GM19328 (cell line): ENCODE results near the gene IRF2BPL.

Source experiments
- ATAC-seq: cut with Tn5 transposase; IDR thresholded peaks from one replicate; pipeline ENCODE4 v1.9.1; 2021; ENCODE audit warnings: mild to moderate bottlenecking, moderate library complexity; ENCODE audit not compliant: unreplicated experiment

The IRF2BPL gene

DNA sequence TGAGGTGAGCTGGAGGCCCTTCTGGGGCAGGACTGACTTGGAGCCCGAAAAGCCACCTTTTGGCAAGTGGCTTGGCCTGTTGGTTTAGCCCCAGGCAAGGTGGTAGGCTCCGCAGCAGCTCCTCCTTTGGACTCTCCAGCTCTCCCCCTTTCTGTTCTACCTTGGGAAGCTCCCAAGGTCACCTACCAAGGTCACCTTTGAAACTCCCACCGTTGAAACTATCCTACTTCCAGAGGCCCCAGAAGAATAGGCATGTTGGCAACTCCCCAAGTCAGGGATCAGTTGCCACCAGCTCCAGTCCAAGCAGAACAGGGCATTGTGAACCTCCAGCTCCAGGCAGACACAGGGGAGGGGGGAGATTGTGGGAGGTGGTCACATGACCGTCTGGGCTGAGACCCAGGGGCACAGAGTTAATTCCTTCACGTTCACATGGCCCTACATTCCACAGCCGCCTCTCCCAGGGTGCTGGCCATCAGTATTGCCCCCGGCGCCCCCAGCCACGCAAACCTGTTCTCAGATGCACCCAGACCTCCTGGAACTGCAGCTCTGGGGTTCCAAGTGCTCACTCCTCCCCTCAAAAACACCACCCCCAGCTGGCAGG, 14.4 kb downstream of the IRF2BPL start:
- no peak for ATAC-seq

DNA sequence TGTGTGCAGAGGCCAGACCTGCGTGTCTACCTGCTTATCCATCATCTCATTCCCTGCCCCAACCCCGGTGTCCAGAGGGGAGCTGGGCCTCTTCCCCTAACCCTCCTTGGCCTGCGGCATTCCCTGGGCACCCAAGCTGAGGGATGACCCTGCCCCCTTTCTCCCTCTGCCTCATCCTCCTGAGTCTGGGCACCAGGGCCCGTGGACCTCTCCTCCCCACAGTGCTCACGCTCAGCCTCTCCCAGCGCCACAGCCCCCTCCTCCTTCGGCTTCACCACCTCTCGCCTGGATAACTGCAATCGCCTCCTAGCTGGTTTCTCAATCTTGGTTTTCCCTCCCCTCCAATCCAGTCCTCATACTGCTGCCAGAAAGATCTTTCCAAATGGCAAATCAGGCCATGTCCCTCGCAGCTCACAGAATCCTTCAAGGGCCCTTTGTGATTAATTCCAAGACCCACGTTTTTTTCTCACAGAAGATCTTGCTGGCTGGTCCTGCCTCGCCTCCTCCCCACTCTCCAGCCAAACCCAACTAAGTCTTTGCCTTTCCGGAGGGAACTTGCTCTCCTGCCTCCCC, 16.2 kb downstream of the IRF2BPL start:
- ATAC-seq: no peak

DNA sequence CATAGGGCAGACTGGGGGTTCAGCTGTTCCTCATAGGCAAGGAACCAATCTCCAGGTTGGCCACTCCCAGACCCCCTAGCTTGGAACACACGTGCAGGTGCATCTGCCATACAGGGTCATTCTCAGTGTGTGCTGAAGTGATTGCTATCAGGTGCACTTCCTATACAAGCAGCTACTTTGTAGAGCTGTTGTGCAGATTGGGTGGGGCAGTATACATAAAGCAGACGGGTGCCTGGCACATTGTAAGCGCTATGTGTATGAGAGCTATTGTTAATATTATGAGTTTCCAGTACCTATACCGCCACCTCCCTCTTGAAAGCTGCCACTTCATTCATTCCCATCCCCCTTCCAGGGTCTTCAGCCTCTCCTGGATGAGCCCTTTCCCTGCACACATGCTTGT, 17.3 kb downstream of the IRF2BPL start:
- ATAC-seq: no peak

DNA sequence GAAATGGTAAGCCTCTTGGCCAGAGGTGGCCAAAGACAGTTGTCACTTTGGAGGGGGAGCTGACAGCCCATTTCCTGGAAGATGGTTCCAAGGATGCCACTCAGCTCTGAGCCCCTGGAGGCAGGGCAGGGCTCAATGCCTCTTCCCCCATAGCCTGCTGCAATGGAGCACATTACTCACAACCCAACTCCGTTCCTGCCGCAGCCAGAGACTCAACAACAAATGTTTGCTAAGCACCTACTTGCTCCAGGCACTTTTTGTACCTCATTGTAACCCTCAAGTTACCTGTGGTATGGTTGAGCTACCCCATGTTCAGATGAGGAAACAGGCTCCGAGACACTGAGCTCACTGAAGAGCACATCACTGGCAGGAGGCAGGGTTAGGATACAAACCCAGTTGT, 19.5 kb downstream of the IRF2BPL start:
- ATAC-seq: no peak

DNA sequence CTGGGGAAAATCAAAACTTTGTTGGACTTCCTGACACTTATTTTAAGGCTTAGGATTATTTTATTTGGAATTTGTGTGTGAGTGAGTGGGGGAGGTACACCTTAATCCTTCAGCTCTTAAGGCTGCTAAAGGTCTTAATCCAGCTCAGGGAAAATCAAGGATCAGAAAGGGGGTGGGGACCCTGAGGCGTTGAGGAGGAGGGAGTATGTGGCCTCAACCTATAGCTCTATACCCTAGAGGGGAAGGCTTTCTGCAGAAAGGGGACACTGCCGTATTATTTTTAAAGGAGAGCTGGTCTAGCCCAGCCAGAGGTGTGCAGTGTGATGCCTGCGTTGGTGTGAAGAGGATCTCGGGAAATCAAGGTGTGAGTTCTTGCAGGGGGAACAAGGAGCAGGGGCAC, 20.0 kb downstream of the IRF2BPL start:
- no peak for ATAC-seq

DNA sequence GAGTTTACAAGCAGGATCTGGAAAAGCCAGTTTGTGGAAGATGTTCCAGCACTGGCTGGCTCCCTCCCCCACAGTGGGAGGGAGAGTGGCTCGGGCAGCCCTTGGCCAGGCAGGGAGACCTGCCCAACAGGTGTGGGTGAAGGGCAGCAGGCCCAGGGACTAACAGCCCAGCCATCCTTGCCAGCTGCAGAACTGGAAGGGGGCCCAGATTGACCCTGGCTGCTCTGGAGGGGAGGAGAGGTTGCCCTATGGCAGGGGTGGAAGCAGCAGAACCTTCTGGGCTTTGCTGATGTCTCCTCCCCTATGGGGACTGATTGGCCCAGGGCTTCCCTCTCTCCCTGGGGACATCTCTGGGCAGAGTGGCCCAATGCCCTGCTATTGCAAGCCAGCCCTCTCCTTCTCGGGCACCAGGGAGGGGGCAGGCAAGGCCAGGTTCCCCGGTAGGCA, 20.5 kb downstream of the IRF2BPL start:
- no peak for ATAC-seq

DNA sequence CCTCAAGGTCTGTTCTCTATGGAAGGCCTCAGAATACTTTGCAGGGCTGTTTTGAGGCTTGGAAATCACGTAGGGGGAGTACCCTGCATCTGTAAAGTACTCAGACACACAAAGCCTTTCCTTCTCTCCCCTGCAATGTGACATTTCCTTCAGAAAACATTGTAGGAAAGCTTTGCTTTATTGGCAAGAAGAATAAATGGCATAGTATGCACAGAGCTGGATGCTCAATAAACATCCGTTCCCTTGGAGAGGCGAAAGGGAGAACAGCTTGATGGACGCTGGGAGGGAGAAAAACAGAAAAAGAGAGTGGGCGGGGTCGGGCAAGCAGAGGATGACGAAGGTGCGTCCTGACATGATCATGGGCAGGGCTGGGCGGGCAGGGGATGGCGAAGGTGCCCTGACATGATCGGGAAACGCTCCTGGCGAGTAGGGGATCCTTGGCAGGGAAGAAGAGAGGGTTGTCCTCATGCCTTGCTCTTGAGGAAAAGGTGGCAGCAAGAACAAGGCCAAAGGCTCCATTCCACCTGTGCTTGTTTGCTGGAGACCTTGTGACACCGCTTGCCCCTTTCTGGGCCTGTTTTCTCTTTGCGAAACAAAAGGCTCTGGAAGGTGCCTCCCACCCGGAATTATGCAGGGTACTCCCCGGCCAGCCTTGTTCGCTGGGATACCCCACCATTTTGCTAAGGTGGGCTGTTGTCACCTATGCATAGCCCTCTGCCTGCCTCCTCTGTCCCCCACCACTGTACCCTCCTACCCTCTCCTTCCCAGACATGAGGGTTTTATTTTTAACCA, 21.1 kb downstream of the IRF2BPL start:
- no peak for ATAC-seq

DNA sequence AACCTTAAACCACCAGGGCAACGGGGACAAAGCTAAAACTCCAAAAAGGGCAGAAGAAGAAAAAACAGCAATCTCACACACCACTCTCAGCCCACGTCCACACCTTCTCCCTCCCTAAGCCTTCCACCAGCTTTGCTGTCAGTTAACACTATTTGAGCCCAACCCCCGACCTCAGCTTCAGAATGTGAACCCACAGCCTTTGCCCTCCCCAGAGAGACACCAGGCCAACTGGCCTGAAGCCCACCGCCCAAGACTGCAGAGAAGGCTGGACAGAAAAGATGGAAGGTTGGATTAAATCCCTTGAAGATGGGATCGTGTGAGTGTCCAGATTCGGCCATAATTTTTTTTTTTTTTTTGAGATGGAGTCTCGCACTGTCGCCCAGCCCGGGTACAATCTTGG, 22.4 kb downstream of the IRF2BPL start:
- no peak for ATAC-seq

DNA sequence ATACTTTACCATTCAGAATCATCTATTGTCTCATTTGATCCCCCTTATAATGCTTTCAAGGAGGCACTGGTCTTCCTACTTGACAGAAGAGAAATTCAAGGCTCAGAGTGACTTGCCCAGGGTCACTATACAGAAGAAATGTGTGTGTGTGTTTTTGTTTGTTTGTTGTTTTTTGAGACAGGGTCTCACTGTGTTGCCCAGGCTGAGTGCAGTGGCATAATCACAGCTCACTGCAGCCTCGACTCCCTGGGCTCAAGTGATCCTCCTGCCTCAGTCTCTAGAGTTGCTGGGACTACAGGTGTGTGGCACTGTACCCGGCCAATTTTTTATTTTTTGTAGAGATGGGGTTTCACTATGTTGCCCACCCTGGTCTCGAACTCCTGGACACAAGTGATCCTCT, 22.9 kb downstream of the IRF2BPL start:
- ATAC-seq: no peak

DNA sequence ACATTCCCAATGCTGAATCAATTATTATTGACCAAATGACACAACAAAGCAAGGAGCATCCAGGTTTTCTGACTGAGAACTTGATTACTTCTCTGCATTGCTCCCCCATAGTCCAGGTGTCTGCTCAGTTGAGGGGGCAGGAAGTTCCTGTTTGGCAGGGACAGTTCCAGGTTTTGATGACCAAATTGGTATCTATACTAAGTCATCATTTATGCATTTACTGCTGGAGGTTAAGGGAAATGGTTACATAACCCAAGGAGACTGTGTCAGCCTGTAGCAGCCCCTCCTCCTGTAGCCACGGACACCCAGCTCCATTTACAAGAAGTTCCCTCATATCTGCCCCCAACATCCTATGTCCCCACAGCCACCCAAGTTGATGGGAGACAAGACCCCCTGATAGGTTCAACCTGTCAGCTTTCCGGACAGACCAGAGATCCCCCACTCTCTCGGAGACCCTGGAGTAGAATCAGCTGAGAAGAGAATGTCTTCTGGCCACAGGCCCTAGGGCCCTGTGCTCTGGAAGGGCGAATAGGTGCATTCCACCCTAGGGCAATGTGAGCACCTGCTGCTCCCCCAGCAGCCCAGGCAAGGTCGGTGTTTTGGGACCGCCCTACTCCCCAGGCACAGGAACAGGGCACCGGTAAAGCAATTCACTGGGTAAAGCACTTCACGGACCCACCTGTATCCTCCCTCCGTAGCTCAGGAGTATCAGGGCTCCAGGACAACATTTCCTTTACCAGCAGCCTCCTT, 23.6 kb downstream of the IRF2BPL start:
- ATAC-seq: no peak

DNA sequence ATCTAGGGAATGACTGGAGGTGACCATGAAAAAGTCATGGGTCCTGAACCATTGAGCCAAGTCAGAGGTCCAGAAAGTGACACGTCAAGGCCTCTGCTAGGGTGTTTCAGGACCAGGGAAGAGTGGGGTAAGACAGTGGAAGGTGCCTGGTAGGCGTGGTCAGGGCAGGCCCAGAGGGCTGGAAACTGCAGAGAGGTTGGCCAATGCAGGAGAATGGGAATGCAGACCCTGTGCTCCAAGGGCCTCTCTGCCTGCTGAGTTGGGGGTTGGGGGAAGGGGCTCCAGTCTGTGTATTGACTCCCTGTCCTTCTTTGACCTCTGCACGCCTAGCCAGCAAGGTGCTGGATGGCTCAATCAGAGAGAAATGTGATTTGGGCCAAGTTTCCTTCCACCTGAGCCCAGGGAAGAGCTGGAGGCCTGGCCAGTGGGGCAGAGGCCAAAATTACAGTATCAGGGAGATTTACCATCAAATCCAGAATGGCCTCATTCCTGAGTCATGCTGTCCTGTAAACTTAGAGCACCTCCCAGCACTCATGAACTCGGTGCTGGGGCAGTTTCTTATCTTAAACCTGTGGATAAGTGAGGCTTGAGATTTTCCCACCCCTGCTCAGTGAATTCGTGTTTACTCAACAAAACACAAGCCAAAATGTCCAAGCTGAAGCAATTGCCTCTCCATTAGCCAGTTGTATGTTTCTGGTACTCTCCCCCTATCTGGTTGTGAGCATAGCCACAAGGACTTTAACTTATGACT, 24.4 kb downstream of the IRF2BPL start:
- no peak for ATAC-seq

DNA sequence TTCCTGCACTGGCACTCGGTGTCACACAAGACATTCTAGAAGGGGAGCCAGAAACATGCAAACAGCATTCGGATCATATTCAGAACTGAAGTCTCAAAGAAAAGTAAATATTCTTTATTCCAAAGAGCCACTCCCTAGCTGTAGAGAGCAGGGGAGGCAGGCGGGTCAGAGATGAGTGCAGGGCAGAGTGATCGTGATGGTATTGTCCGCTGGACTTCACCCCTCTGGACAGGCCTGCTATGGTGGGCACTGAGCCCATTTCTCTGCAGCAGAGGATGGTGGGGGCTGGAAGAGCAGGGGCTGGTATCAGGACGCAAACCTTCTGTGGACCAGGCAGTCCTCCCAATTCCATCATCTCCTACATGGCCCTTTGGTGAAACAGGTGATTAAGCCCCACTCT, 25.6 kb downstream of the IRF2BPL start:
- ATAC-seq: no peak

DNA sequence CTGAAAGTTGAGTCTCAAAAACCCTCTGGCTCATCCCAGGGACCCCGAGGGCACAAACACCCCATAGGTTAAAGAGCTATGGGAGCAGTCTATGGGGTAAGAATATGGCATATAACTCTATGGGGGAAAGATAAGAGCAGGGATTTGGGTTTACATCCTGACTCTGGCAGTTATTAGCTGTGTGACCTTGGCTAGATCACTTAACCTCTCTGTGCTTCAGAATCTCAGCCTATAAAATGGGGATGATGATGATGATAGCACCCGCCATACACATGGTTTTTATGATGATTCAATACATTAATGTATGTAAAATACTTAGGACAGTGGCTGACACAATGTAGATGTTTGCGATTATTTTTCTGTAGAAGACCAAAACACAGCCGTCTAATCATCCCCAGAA, 26.2 kb downstream of the IRF2BPL start:
- ATAC-seq: no peak

DNA sequence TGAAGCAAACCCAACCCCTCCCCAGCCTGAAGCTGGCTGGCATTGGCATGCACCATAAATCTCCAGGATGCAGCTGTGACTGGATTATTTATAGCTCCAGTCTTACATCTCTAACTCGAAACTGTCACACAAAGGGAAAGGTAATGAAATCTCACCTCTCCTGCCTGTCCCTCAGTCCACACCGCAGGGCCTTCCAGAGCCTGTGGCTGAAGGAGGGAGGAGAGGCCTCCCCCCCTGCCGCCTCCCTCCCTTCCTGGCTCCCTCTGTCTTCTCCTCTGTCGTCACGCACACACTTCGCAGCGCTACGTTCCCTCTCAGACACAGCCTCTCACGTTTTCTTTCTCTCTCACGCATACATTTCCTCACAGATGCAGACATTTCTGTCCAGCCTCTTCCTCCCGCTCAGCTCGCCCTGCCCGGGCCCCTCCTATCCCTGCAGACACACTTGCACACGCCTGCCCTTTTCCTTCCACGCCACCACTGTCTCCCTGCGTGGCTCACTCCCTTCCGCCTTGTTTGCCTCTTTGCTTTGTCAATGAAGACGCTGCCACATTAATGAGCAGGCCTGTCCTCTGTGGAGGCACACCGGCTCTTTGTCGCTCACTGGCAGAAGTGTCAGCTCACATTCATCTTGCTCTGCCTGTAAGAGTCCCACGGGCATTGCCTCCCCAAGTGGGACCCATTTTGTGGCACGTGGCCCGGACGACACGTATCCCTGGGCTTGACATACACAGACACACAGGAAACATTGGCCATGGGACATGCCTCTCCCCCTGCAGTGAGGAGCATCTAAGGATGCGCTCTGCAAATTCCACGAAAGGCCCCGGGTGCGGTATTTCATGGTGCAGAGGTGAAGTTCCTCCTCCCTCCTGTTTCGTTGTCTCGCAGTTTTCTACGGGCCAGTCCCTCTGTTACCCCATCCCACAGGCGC, 27.9 kb downstream of the IRF2BPL start:
- ATAC-seq: no peak

DNA sequence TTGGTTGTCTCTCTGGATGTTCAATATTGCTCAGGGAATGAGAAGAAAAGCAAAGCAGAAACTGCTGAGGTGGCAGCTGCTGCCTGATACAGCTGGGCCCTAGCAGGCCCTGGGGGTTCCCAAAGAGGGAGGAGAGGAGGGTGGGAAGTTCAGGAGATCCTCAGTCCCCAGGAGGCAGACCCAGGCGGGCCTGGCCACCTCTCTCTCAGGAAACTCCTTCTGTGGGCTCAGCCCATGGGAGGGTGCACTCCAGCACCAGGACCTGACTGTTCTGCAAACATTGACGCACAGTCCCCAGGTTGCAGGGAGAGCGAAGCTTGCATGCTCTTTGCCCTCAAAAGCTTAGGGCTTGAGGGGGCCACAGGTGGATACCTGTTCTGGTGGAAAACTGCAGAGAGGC, 29.6 kb downstream of the IRF2BPL start:
- no peak for ATAC-seq

DNA sequence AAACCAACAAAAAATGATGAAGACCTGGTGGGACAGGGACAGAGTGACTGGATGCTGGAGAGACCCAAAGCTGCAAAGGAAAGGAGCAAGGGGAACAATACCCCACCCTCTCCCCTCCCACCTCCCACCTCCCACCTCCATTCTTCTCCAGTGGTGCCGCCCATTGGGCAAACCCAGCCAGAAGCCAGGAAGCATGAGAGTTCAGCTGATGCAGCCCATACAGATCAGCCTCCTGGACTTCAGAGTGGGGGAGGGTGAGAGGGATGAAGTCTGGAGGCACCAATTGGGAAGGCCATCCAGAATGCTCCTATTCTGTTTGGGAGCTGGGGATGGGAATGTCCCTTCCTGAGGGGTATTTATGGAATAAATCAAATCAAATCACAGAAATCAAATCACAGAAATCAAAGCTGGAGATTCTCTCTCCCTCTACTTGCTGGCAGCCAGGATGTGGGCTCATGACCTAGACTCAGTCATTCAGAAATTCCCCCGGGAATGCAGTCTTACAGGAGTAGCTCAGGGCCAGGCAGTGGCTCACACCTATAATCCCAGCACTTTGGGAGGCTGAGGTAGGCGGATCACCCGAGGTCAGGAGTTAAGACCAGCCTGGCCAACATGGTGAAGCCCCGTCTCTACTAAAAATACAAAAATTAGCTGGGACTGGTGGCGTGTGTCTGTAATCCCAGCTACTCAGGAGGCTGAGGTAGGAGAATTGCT, 31.1 kb downstream of the IRF2BPL start:
- no peak for ATAC-seq

DNA sequence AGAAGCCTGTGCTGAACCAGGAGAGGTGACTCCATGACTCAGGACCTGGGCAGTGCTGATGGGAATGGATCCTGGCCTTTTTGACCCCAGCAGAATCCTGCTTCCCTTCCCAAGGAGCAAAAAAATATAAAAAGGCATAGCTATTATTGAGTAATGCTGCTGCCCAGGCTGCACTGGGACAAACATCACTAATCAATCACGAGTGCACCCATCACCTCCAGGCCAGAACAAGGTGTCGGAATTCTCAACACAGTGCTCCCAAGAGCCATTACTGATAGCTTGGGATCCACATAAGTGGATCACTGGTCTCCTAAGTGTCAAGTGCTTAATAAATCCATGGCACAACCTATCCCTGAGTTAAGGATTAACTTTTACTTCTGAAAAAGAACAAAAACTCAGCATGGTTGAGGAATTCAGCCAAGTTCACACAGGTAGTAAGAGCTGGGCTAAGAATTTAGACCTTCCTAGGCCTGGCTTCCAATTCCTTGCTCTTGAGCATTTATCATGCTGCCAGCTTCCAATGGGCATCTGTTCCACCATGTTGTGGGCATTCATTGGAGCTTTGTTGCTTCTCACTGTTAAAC, 31.9 kb downstream of the IRF2BPL start:
- ATAC-seq: no peak

DNA sequence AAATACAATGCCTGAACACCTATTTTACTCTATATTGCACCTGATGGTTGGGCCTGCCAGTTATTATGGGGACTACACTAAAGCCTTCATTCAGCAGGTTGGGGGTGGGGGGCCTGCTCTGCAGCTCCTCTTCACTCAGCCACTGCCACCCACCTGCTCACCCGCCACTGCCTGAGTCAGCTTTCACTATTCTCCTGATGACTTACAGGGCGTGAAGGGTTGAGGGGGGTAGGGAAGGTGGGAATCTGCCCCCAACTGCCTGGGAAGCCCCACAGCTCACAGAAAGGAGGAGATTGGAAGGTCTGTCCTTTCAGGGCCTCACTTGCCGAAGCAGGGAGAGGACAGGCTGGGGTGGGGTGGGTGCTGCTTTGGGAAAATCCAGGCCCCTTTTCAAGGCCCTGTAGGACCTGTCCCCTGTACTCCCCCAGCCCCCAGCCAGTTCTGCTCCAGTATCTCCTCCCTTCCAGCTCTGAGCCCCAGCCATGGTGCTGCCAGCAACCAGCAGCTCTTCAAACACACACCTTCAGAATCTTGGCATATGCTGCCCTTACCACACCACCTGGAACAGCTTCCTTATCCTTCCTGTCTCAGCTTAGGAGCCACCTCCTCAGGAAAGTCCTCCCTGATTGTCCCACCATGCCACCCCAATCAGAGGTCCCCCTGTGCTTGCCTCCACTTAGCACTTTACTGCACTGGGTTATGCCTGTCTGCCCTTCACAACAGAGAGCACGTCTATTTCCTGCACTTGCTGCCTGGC, 33.1 kb downstream of the IRF2BPL start:
- no peak for ATAC-seq
